CD4-positive, alpha-beta T cell treated with Interleukin-2 at 100 ng/mL for 4 hours (primary cell): ENCODE results near the gene PPM1N.
A peak's percentile ranks its signal among the peaks of the same experiment; 100 is the strongest.

Experiments used
- DNase-seq: peaks from one replicate; pipeline ENCODE4 v3.0.0-alpha.2; 2020; ENCODE audit warnings: low spot score

The PPM1N gene, protein sequence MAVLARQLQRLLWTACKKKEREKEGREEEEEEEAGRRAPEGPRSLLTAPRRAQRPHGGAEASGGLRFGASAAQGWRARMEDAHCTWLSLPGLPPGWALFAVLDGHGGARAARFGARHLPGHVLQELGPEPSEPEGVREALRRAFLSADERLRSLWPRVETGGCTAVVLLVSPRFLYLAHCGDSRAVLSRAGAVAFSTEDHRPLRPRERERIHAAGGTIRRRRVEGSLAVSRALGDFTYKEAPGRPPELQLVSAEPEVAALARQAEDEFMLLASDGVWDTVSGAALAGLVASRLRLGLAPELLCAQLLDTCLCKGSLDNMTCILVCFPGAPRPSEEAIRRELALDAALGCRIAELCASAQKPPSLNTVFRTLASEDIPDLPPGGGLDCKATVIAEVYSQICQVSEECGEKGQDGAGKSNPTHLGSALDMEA

DNA sequence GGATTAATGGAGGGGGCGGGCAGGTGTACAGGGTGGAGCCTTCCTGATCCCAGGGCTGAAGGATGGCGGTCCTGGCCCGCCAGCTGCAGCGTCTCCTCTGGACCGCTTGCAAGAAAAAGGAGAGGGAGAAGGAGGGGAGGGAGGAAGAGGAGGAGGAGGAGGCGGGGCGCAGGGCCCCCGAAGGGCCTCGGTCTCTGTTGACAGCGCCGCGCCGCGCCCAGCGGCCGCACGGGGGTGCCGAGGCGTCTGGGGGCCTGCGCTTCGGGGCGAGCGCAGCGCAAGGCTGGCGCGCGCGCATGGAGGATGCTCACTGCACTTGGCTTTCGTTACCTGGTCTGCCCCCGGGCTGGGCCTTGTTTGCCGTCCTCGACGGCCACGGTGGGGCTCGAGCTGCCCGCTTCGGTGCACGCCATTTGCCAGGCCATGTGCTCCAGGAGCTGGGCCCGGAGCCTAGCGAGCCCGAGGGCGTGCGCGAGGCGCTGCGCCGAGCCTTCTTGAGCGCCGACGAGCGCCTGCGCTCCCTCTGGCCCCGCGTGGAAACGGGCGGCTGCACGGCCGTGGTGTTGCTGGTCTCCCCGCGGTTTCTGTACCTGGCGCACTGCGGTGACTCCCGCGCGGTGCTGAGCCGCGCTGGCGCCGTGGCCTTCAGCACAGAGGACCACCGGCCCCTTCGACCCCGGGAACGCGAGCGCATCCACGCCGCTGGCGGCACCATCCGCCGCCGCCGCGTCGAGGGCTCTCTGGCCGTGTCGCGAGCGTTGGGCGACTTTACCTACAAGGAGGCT is at the start of gene PPM1N:
Gene PPM1N (plus strand): TSS at position 33 of the 785 bp plus-strand sequence. CDS start 30 bp downstream, at position 63.
- peak; percentile 65 for DNase-seq

DNA sequence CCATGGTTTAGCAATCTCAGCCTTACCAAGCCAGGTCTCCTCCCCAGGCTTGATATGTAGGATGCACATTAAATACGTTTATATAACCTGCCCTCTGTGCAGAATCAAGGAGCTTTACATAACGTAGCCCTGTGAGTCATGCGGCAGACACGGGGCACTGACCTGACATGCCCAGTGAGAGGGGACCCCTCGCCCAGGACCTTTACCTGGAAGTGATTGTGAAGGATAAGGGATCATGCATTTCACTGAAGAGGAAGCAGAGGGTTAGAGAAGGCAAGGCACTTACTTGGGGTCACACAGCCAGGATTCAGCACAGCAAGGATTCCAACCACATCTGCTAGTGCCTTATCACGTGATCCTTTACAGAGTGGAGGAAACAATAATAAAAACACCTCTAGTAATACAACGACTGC is 49.4 kb upstream of the PPM1N start:
- peak; percentile 30 for DNase-seq

DNA sequence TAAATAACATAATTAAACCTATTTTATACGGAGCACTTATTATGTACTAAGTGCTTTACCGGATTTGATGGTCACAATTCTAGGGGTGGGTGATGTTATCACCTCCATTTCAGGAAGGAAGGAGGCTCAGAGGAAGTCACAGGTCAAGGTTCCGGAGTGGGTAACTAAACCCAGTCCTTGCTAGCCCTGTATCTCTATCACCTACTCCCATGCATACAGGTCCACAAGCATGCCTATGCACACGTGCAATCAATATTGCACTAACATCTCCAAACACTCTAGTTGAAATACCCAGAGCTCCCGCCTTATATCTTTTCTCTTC is 48.3 kb upstream of the PPM1N start:
- peak; percentile 76 for DNase-seq

DNA sequence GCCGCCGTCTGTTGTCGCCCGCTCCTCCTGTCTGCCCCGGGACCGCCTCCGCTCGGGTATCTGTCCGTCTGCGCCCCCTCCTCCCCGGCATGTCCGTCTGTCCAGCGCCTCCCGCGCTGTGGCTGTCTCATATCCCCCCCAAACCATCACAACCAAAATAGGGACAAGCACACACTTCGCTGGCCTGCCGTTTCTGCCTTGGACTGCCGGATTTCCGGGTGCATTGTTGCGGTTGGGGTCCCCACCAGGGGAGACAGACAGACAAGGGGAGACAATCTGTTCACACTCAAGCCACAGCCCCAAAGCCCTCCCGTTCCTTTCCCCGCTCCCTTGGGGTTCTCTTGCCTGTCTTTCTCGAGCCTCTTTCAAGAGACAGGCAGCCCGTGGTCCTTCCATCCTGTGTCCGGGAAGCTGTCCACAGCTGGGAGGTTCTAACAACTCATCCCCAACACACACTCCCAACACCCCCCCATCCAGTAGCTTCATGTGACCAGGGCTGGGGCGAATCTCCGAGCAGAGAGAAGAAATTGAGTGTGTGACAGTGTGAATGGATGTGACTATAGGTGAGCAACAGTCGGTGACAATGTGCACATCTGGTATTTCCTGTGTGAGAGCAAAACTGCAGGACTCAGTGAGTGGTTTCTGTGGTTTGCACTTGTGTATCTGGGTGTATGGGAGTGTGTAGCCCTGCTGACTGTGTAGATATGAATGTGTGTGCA is 47.0 kb upstream of the PPM1N start:
- peak; percentile 87 for DNase-seq

DNA sequence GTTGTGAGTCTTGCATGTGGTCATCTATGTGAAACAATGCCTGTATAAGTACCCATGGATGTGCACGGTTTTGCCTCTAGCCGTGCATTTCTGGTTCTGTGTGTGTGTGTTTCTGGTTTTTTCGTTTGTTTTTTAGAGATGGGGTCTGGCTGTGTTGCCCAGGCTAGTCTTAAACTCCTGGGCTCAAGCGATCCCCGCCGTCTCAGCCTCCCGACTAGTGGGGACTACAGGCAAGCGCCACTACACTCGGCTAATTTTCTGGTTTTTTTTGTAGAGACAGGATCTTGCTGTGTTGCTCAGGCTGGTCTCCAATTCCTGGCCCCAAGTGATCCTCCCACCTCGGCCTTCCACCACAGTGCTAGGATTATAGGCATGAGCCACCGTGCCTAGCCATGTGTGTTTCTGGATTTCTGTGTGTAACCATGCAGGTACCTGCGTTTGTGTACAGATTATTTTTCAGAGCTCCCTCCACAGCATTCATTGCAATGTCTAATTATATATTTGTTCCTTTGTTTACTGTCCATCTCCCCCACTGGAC is 46.3 kb upstream of the PPM1N start:
- DNase-seq: no peak

DNA sequence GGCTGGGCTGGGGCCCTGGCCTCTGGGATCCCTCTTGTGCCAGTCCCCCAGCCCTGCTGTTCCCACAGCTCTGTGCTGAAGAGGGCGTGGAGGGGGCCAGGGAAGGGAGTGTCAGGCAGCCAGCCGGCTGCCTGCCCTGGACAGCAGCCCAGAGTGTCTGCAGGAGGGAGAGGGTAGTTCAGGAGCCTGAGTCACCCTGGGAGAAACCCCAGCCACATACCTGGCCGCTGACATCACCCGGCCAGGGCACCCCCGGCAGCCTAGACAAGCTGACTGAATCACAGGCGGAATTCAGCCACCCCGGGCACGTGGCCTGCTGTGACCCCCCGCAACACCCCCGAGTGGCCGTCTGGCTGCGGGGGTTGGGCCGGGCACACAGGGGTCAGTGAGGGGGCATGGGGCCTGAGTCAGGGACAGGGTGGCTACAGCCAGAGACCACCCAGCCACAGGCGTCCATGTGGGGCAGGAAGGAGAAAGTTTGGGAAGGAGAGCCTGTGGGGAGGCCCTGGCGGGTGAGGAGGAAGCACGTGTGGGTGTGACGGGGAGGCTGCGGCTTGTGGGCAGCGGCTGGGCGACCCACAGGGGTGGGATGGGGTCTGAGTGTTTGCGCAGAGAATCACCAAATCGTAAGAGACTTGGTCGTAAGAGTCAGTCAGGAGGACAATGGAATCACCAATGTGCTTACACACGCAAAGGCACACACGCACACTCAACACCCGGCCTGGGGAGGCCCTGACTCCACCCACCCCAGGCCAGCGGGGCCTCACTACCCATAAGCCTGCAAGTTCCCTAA is 42.3 kb upstream of the PPM1N start:
- peak; percentile 81 for DNase-seq

DNA sequence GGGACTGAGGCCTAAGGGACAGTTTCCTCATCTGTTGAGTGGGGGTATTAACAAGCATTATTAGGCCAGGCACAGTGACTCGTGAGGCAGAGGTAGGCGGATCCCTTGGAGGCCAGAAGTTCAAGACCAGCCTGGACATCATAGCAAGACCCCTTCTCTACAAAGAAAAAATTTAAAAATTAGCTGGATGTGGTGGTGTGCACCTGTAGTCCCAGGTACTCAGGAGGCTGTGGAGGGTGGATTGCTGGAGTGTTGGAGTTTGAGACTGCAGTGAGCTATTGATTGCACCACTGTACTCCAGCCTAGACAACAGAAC is 41.8 kb upstream of the PPM1N start:
- DNase-seq: no peak

DNA sequence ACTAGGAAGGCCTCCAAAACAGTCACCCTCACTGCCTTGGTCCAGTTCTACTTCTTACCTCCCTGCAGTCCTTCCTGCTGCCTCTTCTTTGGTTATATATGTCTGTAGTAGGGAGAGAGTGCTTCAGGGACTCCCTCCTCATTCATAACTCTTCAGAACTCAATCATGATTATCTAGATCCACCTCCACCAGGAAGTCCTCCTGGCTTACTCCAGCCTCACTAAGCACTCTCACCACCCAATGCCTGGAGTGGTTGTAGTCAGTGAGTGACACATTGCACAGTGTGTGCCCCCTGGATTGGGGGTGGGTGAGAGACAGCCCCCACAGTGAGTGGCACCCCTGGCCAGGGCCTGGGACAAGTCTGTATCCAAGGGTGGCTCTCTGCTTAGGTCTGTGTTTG is 40.5 kb upstream of the PPM1N start:
- DNase-seq: no peak

DNA sequence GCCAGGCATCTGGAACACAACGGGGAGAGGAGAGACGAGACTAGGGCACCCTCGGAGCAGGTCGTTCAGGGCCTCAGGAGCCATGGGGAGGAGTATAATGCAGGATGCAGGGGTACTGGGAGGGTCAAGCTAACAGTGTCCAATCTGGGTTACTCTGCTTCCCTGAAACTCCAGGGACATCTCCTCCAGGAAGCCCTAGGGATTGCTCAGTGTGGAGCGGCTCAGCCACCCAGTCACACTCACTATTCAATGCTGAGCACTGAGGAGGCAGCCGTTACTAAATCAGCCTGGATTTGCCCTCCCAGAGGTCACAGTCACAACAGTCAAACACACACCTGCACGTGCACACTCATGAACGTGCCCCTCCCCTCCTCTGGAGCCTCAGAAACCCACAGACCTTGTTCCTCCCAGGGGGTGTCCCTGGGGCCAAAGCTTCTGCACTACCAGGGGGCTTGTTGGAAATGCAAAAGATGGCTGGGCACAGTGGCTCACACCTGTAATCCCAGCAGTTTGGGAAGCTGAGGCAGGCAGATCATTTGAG is 37.4 kb upstream of the PPM1N start:
- DNase-seq: no peak

DNA sequence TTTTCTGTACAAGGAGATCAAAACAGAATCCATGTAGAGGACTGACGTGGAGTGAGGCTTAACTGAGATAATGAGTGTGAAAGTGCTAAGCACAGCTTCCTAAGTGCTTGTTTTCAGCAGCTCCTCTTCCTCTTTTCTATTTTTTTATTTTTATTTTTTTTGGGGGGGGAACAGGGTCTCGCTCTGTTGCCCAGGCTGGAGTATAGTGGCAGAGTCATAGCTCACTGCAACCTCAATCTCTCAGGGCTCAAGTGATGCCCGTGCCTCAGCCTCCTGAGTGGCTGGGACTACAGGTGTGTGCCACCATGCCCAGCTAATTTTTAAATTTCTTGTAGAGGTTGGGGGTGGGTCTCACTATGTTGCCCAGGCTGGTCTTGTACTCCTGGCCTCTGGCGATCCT is 36.1 kb upstream of the PPM1N start:
- DNase-seq: no peak

DNA sequence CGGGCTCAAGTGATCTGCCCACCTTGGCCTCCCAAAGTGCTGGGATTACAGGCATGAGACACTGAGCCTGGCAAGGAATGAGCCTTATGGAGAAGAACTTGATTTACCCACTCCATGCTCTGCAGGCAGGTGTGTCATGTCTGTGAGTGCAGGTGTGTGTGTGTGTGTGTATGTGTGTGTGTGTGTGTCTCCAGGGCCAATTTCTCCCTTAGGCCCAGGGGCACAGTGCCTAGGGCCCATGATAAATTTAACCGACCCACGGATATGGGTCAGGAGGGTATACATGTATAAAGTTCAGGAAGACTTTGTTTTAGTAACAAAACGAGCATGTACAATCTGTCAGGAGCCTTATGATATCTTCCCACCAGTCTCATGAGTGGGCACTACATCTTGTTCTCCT is 35.0 kb upstream of the PPM1N start:
- DNase-seq: no peak

DNA sequence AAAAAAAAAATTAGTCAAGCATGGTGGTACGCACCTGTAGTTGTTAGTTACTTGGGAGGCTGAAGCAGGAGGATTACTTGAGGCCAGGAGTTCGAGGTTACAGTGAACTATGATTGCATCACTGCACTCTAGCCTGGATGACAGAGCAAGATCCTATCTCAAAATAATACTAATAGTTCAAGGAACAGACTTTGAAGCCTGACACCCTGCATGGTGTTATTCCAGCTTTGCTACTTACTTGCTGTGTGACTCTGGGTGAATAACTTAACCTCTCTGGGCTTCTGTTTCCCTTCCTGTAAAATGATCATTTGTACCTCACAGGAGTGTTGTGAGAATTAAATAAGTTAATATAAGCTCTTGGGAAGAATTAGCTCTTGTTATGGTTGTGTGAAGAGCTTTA is 34.0 kb upstream of the PPM1N start:
- no peak for DNase-seq

DNA sequence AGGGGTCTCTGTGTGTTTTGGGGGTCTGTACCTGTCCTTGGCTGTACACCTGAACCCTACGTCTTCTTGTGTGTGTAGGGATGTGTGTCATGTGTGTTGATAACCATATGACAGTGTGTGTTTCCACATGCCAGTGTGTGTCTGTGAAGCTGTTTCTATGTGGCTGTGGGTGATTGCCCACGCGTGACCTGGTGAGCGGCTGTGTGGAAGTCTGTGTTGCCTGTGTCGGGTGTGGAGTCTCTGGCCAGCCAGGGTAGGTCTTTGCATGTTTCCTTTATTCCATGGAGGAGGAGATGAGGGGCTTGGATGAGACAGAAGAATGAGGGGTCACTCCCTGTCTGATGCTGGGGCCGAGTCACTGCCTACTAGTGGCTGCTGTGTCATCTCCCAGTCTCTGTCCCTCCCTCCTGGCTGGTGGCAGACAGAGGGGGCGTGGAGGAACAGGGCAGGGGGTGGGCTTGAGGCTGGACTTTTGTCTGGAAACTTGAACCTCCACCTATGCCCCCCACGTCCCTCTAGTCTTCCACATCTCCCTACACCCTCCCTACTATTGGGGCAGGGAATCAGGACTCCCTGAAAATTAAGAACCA is 33.3 kb upstream of the PPM1N start:
- DNase-seq: no peak

DNA sequence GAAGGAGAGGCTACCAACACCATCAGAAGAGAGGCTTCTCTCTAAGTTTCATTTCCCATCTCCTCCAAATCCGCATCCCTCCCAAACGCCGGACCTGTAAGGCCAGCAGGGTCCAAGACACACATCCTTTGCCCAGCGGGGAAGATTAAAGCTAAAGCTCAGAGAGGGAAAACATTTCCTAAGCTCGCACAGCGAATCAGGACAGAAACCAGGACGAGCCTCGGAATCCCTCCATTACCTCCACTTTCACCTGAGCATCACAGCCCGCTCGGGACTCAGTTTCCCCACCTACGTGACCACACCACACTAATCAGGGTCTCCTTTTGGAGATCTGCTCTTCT is 31.2 kb upstream of the PPM1N start:
- no peak for DNase-seq

DNA sequence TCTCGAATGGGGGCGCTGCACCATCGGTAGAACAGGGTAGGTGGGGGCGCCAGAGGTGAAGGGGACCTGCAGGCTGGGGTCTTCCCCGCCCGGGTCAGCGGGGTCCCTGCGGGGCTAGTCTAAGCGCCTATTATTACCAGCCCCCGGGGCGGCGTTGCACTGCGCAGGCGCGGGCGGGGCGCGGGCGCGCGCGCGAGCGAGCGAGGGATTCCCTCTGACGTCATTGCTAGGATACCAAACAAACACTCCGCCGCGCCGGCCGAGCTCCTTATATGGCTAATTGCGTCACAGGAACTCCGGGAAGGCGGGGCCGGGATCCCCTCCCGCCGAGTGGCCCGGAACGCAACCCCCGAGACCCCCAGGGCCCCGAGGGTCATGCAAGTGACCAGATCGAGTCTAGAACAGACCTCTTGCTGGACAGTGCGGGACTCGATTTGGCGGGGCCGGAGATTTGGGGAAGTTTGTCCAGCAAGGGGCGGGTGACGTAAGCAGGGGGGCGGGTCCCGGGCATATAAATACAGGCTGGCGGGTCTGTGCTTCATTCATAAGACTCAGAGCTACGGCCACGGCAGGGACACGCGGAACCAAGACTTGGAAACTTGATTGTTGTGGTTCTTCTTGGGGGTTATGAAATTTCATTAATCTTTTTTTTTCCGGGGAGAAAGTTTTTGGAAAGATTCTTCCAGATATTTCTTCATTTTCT is 30.6 kb upstream of the PPM1N start, which contains the start of gene FOSB:
Gene FOSB (plus strand): TSS at position 541 of the 703 bp plus-strand sequence. CDS start 591 bp downstream, outside the sequence.
- DNase-seq: peak; percentile 96

DNA sequence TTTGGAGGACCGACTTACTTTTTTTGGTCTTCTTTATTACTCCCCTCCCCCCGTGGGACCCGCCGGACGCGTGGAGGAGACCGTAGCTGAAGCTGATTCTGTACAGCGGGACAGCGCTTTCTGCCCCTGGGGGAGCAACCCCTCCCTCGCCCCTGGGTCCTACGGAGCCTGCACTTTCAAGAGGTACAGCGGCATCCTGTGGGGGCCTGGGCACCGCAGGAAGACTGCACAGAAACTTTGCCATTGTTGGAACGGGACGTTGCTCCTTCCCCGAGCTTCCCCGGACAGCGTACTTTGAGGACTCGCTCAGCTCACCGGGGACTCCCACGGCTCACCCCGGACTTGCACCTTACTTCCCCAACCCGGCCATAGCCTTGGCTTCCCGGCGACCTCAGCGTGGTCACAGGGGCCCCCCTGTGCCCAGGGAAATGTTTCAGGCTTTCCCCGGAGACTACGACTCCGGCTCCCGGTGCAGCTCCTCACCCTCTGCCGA is 30.0 kb upstream of the PPM1N start:
- peak; percentile 52 for DNase-seq

DNA sequence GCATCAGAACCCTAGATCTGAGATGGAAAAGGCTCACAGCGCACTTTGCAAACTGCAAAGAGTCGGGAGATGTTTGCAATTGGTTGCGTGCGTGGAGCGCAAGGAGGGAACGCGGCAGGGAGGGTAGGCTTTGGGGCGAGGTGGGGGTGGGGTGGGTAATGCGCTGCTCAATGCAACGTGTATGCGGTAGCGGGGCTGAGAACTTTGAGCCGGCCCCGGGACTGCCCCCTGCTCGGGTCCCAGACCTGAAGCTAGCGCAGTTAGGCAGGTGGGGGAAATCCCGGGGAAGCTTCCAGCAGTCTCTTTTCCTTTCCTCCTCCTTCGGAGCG is 29.5 kb upstream of the PPM1N start:
- no peak for DNase-seq

DNA sequence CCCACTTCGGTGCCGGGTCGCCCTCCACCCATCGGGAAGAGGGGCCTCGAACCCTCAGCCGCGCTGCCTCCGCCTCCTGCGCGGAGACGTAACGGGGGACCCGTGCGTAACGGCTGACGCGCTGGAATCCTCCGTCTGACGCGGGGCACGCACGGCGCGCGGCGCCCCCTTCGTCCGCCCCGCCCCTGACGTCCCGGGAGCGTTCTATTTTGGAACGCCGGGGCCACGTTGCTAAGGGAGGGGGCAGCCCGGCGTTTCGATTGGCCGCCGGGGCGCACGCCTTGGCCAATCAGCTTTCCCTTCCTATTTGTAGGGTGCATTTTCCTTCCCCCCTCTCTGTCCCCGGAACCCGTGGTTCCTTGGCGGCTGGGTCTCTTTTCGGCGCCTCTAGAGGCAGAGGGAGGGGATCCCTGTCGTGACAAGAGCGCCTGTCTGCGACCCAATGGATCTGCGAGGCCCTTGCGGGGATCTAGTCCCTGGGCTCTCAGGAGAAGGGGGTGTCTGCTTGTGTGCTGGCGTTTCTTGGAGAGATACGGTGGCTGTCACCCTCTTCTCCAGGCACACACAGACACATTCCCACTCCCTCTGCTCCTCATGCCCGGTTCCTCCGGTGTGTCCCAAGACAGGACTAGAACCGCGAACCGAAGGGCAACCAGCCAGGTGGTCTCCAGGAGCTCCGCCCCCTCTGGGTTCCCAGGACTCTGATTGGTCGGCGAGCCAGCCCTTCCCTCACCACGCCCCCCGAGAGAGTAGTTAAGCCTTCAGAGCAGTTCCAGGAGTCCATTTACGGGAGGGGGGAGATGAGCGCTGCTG is 28.9 kb upstream of the PPM1N start:
- DNase-seq: peak; percentile 95

DNA sequence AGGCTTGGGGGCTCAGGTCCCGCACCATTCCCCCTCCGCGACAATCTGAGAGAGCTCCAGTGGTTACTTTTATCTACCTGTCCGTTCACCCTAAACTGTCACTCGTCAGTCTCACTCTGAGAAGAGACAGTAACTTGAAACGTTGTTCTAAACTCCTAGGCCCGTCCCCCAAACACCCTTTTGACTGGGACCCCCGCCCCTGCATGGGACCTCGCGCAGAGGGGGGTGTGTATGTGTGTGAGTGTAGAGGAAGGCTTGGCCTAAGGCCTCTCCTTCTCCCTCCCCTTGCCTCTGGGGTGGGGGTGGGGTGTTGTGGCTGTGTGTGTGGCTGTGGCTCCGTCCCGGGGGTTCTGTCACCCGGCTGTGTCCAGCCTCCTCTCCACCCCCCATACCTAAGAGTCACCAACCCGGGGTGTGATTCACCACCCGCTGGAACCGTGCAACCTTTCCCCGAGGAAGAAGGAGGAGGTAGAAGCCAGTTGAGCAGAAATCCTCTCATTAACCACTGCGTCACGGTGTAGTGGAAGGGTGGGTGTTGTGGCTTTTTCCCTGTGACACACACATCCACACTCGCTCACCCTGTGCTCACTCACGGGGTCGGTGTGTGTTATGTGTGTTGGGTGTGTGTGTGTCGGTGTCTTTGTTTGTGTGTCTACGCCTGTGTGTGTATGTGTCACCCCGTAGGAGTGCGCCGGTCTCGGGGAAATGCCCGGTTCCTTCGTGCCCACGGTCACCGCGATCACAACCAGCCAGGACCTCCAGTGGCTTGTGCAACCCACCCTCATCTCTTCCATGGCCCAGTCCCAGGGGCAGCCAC is 28.1 kb upstream of the PPM1N start:
- peak; percentile 38 for DNase-seq
